GM21529 (cell line): ENCODE results near the gene HMCN2.

ENCODE experiments used
- ATAC-seq: cut with Tn5 transposase; IDR thresholded peaks from one replicate; pipeline ENCODE4 v1.9.1; 2021; ENCODE audit not compliant: unreplicated experiment

HMCN2 gene

DNA sequence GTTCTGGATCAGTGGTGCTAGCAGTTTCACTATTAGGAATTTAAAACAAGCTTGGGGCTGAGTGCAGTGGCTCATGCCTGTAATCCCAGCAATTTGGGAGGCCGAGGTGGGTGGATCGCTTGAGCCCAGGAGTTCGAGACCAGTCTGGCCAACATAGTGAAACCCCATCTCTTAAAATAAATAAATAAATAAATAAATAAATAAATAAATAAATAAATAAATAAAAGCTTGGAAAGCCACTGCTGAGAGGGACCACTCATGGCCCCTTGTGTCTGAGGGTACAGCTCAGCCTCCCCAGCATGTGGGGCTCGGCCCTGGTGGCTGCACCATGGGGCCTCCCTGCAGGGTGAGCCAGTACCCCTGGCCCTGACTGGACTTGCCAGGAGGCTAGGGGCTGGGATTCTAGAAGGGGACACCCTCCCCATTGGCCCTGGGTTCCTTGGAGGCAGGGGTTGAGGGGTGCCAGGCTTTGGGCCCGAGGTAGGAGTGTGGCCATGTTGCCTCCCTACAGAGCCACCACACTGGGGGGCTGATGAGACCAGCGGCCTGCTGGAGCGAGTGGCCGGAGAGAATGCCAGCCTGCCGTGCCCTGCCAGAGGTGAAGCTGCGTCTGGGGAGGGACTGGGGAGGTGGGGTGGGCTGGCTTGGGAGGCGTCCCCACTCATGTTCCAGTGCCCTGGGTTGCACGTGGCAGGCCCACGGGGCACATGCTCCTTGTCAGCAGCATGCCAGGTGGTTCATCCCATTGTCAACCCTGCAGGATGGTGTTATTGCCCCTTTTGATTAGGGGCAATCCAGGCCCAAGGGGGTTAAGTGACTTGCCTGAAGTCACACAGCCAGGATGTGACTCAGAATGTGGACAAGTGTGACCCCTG, 76.5 kb downstream of the HMCN2 start:
- ATAC-seq = no peak

DNA sequence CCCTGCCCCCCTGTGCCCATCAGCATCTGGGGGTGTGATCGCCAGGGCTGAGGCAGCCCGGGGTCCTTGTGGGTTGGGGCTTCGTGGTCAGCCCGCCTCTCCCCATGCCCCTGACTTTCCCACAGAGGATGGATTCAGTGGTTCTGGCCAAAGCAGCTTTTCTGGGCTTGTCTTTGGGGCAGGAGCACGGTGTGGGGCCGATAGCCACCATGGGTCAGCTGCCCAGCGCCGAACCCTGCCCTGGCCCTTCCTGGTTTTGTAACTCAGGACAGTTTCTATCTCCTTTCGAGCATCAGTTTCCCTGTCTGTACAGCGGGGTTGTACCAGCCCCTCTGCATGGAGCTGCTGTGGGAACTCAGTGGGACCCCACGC, 77.1 kb downstream of the HMCN2 start:
- ATAC-seq = no peak

DNA sequence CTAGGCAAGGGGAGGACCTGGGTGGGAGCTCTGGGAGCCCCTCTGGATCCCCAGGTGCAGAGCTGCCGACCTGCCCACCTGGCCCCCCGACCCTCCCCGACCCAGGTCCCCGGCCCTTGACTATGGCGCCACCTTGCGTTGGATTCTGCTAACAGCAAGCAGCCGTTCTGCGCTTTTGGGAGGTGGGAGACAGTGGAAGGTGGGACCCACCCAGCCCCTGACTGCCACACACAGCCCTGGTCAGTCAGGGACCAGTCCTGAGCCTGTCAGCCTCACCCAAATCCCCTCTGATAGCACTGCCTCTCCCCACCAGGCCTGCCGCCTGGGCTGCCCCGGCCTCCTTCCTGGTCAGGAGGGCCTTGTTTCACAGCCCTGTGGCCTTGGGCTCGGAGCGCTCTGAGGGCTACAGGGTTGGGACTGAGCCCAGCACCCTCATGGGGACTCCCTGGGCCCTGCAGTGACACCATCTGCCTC, 77.9 kb downstream of the HMCN2 start:
- ATAC-seq = no peak

DNA sequence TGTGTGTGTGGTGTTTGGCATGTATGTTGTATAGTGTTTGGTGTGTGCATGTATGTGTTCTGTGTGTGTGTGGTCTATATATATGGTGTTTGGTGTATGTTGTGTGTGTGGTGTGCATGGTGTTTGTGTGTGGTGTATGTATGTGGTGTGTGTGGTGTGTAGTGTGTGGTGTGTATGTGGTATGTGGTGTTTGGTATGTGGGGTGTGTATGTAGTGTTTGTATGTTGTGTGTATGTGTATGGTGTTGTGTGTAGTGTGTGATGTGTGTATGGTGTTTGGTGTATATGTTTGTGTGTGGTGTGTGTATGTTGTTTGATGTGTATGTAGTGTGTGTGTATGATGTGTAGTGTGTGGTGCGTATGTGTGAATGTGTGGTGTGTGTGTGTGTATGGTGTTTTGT, 78.8 kb downstream of the HMCN2 start:
- ATAC-seq = no peak

DNA sequence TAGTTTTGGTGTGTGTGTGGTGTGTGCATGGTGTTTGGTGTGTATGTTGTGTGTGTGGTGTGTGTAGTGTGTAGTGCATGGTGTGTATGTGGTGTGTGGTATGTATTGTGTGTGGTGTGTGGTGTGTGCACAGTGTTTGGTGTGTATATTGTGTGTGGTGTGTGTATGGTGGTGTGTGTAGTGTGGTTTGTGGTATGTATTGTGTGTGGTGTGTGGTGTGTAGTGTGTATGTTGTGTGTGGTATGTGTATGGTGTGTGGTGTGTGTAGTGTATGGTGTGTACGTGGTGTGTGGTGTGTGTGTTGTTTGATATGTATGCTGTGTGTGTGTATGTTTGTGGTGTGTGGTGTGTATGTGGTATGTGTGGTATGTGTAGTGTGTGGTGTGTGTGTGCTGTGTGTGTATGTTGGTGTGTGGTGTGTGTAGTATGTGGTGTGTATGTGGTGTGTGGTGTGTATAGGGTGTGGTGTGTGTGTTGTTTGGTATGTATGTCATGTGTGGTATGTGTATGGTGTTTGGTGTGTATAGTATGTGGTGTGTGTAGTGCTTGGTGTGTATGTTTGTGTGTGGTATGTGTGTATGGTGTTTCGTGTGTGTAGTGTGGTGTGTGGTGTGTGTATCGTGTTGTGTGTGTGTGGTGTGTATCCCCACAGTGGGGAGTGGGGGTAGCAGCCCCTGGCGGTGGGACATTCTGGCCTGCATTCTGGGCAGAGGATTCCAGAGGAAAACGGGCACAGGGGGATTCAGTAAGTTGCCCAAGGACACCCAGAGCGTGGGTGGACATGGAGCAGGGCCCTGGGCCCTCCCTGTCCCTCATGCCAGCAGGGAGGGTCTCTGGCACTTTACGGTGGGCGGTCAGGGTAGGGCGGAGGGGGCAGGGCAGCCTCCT, 79.7 kb downstream of the HMCN2 start:
- ATAC-seq = no peak

DNA sequence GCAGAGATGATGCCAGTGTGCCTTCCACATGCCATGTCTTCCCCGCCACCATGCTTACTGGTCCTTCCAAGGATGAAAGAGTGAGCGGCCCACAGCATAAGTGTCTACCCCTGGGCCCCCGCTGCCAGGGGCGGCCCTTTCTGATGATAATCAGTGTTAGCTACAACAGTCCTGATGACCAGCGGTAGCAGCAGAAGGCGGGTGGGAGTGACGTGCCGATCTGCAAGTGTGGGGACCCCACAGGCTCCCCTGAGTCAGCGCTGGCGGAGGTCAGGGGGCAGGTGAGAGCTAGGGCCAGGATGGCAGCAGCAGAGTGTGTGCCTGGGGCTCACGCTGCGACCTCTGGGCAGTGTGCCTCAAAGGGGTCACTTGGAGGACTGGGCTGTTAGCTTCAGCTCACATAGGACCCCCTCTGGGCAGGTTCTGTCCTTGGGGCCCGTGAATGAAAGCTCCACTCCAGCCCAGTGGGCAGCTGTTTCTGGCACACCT, 80.4 kb downstream of the HMCN2 start:
- ATAC-seq = no peak

DNA sequence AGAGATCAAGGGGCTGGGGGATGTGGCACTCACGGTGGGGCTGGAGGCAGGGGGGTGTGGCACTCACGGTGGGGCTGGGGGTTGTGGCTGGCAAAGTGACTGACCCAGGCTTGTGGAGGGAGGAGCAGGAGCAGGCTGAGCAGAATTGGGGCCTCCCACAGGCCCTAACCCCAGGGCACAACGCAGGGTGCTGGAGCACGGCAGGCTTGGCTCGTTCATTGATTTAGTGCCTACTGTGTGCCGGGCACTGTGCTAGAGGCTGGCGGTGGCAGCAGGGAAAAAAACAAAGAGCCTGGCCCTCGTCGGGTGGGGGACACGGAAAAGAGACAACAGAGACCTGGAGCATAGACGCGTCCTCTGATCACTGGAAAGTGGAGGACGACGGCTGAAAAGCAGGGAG, 80.9 kb downstream of the HMCN2 start:
- ATAC-seq = no peak

DNA sequence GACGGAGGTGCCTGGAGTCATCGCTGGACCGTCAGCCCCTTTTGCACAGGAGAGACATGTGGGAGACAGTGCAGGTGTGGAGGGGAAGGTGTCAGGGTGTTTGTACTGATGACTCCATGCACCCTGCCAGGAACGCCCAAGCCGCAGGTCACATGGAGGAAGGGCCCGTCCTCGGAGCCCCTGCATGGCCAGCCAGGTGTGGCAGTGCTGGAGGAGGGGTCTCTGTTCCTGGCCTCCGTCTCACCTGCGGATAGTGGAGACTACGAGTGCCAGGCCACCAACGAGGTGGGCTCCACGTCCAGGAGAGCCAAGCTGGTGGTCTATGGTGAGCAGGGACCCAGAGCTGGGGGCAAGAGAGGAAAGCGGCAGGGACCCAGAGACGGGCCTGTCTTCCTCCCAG, 81.5 kb downstream of the HMCN2 start:
- ATAC-seq = no peak

DNA sequence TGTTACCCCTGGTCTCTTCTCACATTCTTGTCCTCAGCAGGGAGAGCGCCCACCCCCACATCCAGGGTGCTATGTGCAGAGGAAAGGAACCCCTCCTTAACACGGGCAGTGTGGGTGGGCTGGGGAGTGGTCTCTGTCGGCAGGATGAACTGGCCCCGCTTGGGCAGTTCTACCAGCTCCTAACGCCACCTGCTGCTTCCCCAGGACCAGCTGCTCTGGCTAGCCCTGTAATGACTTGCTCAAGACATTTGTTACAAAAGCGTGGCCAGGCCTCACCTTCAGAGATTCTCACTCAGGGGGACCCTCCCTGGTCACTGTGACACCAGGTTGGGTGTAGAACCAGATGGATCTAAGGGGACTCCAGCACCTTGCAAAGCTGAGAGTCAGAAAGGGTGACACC, 82.4 kb downstream of the HMCN2 start:
- ATAC-seq = no peak

DNA sequence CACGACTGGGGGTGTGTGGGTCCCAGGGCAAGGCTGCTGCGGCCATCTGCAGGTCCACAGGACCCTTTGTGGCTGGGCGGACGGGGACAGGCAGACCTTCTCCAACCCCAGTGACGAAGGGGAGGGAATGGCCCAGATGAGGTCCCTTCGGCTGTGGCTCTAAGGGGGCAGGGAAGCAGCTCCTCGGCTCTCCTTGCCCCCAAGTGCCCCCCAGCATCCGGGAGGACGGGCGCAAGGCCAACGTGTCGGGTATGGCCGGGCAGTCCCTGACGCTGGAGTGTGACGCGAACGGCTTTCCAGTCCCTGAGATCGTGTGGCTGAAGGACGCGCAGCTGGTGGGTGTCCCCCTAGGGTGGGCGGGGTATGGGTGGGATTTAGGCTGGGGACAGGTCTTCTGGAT, 82.8 kb downstream of the HMCN2 start:
- no peak for ATAC-seq

DNA sequence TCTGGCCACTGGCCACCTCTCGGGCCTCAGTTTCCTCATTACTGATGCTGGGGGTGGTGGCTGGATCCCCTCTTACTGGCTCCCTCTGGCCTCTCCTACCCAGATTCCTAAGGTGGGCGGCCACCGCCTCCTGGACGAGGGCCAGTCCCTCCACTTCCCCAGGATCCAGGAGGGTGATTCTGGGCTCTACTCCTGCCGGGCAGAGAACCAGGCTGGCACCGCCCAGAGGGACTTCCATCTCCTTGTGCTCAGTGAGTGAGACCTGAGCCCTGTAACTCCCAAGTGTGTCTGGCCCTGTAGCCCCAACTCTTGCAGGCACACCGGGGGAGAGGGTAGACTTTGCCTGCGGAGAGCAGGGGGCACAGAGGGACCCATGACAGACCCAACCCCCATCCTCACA, 83.3 kb downstream of the HMCN2 start:
- ATAC-seq = no peak

DNA sequence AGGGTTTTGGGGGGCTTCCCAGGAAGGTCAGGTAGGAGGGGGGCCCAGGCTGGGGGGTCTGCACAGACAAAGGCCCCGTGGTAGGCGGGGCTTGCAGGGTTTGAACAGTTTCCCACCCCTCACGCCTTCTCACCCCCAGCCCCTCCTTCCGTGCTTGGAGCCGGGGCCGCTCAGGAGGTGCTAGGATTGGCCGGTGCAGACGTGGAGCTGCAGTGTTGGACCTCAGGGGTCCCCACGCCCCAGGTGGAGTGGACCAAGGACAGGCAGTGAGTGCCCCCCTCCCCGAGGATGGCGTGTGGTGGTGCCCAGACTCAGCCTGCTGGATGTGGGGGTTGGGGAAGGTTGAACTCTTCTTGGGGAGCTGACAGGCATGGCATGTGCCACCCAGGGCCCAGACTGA, 83.8 kb downstream of the HMCN2 start:
- no peak for ATAC-seq

DNA sequence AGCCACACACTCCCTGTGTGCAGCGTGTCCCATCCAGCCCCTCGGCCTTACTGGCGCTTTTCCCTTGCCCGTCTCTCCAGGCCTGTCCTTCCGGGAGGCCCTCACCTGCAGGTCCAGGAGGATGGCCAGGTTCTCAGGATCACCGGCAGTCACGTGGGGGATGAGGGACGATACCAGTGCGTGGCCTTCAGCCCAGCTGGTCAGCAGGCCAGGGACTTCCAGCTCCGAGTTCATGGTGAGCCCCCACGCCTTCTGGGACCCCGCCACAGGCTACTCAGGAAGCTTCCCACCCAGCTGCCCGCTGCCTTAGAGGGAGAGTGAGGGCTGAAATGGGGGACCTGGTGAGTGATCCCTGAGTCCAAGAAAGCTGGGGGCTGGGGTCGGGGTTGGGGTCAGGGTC, 85.8 kb downstream of the HMCN2 start:
- no peak for ATAC-seq

DNA sequence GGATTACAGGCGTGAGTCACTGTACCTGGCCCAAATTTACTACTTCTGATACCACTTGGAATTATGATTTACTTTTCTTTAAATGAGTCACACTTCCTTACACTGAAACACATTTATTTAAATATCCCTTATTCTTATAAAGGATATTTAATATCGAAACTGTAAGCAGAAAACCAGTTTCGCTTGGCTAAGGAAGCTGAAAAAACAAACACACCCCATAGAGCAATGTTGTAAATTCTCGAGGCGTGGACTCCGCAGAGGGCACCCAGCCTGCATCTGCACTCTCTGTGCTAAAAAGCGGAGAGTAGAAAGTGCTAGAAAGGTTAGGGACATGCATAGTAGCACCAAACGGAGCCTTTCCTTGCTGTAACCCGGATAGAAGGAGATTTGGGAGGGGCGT, 86.5 kb downstream of the HMCN2 start:
- no peak for ATAC-seq

DNA sequence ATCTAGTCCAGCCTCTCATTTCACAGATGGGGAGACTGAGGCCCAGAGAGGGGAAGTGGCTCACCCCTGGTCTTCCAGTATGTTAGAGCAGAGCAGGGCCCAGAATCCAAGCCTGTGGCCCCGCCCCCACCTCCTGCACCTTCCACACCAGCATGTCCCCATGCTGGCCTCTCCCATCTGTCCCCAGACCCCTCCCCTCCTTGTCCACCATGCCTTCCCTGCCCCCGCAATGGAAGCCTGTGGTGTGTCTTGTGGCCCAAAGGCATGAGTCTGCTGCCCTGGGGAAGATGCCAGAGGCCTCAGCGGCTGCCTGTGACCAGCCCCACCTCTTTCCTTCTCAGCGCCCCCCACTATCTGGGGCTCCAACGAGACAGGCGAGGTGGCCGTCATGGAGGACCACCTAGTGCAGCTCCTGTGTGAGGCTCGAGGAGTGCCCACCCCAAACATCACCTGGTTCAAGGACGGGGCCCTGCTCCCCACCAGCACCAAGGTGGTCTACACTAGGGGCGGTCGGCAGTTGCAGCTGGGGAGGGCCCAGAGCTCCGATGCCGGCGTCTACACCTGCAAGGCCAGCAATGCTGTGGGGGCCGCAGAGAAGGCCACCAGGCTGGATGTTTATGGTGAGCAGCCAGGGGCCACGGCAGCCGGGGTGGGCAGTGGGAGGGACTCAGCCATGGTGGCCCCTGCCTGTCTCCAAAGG, 87.2 kb downstream of the HMCN2 start:
- no peak for ATAC-seq

DNA sequence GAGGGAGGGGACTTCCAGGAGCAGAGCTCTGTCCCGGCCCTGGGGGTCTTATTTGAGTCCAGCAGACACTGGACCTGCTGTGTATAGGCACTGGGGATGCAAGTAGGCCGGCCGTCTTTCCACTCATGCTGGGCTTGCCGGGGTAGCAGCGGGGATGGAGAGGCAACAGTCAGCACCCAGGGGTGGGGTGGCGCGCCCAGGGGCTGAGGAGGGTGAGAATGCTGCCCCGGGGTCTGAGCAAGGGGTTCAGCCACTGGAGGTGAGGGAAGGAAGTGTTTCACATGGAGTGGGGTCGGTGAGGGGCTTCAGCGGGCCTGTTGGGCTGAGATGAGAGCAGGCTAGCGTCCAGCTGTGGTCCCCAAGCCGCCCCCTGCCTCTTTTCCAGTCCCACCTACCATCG, 88.8 kb downstream of the HMCN2 start:
- no peak for ATAC-seq

DNA sequence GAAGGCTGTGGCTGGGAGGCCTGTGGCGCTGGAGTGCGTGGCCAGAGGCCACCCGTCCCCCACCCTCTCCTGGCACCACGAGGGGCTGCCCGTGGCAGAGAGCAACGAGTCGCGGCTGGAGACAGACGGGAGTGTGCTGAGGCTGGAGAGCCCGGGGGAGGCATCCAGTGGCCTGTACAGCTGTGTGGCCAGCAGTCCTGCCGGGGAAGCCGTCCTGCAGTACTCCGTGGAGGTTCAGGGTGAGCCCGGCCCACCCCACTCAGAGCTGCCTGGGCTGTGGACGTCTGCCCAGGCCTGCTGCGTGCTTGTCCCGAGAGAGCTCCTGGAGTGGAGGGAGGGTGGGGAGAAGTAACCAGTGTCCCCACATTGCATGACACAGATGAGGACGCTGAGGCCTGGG, 89.2 kb downstream of the HMCN2 start:
- ATAC-seq = no peak

DNA sequence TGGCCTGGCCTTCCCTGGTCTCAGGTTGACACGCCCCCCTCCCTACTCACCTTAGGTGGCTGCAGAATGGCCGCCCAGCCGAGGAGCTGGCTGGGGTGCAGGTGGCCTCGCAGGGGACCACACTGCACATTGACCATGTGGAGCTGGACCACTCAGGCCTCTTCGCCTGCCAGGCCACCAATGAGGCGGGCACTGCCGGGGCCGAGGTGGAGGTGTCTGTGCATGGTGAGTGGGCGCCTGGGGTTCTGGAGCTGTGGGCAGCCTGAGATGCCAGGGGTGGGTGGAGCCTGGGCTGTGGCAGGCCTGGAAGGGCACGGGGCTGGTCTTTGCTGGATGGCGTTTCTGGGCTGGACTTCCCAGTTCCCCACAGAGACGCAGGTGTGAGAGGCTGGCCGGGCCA, 90.5 kb downstream of the HMCN2 start:
- no peak for ATAC-seq

DNA sequence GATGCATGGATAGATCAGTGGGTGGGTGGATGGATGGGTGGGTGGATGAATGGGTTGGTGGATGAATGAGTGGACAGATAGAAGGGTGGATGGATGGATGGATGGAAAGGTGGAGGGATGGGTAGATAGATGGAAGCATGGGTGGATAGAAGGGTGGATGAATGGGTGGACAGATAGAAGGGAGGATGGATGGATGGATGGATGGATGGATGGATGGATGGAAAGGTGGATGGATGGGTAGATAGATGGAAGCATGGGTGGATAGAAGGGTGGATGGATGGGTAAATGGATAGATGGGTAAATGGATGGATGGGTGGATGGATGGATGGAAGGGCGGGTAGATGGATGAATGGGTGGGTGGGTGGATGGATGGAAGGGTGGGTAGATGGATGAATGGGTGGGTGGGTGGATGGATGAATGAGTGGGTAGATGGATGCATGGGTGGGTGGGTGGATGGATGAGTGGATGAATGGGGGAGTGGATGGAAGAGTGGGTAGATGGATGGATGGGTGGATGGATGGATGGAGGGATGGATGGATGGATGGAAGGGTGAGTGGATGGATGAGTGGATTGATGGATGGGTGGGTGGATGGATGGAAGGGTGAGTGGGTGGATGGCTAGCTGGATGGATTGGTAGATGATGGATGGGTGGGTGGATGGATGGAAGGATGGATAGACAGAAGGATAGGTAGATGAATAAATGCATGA, 91.5 kb downstream of the HMCN2 start:
- no peak for ATAC-seq

DNA sequence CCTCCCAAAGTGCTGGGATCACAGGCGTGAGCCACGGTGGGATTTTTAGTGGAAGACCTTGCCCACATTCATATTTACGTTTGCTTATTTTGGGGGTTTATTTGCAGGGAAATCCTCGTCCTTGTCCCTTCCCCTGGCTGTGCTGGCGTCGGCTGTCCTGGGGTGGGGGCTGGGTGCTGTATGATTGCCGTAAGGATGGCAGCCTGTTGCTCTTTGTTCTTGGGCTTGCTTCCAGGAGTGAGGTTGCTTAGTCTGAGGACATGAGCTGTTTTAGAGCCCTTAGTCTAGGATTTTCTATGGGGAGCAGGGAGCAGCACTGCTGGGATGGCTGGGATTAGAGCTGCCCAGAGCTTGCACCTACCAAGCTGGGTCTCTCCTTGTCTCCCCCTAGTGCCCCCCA, 93.4 kb downstream of the HMCN2 start:
- no peak for ATAC-seq

DNA sequence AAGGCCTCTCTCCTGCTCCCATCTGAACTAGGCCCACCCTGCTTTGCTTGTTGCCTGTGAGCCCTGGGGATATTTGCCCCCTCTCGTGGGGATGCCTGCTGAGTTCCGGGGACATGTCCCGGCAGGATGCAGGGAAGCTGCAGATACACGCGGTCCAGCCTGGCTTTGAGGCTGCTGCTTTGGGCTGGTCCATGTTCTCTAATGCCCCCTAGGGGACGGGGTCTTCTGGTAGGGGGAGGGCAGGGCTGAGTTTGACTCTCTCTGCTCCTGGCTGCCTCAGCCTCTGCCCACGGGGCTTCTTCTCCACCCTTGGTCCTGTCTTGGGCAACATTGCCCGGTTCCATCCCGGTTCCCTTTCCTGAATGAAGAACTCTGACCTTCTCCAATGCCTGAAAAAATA, 94.3 kb downstream of the HMCN2 start:
- ATAC-seq = no peak
